Measurements from ENCODE around the gene SRC.
A peak's percentile ranks its signal among the peaks of the same experiment; 100 is the strongest.

The SRC gene

GRCh38 chr20:37317316-37317715 is 28.6 kb upstream of the SRC start:
- no peak for TF ChIP-seq CTCF (IDR thresholded peaks at IDR 0.05; ENCODE audit: low read depth, low read length)
- no peak for DNase-seq (ENCODE audit: low read depth, low spot score)
- H3K4me3 ChIP-seq (ENCODE audit: low read depth, low read length) = no peak overlapping the region
- in situ Hi-C loops (cut with HindIII; ENCODE audit: low sequenced_read_pairs) = no loop called here

GRCh38 chr20:37317994-37318640 is 27.8 kb upstream of the SRC start:
- no peak overlapping the region for H3K4me3 ChIP-seq (ENCODE audit: low read depth, low read length)
- in situ Hi-C loops (cut with HindIII; ENCODE audit: low sequenced_read_pairs) = no loop called here
- no peak for TF ChIP-seq CTCF (IDR thresholded peaks at IDR 0.05; ENCODE audit: low read depth, low read length)
- DNase-seq (ENCODE audit: low read depth, low spot score) = no peak

- no peak for TF ChIP-seq CTCF (IDR thresholded peaks at IDR 0.05; ENCODE audit: low read depth, low read length)
- H3K4me3 ChIP-seq (ENCODE audit: low read depth, low read length) = no peak overlapping the region
- peak; percentile 59 for DNase-seq (ENCODE audit: low read depth, low spot score)
- in situ Hi-C loops (cut with HindIII; ENCODE audit: low sequenced_read_pairs) = no loop called here
Observed at GRCh38 chr20:37319151-37319671, 26.7 kb upstream of the SRC start.

GRCh38 chr20:37323985-37324384 is 22.0 kb upstream of the SRC start:
- no peak for TF ChIP-seq CTCF (IDR thresholded peaks at IDR 0.05; ENCODE audit: low read depth, low read length)
- H3K4me3 ChIP-seq (ENCODE audit: low read depth, low read length) = no peak overlapping the region
- peak; percentile 52 for DNase-seq (ENCODE audit: low read depth, low spot score)
- in situ Hi-C loops (cut with HindIII; ENCODE audit: low sequenced_read_pairs) = no loop called here

- TF ChIP-seq CTCF (IDR thresholded peaks at IDR 0.05; ENCODE audit: low read depth, low read length) = no peak
- in situ Hi-C loops (cut with HindIII; ENCODE audit: low sequenced_read_pairs) = no loop called here
- DNase-seq (ENCODE audit: low read depth, low spot score) = no peak
- H3K4me3 ChIP-seq (ENCODE audit: low read depth, low read length) = no peak overlapping the region
Observed at GRCh38 chr20:37325206-37325605, 20.7 kb upstream of the SRC start.

- in situ Hi-C loops (cut with HindIII; ENCODE audit: low sequenced_read_pairs) = no loop called here
- no peak for TF ChIP-seq CTCF (IDR thresholded peaks at IDR 0.05; ENCODE audit: low read depth, low read length)
- DNase-seq (ENCODE audit: low read depth, low spot score) = no peak
- H3K4me3 ChIP-seq (ENCODE audit: low read depth, low read length) = no peak overlapping the region
Observed at GRCh38 chr20:37326666-37327065, 19.3 kb upstream of the SRC start.
